BJ (cell line): ENCODE measurements around the gene TRIM65. TPM values are rescaled to one million over a fixed set of nuclear protein-coding genes. Genes with fewer than 3 reads are reported as not detected.
A peak's percentile ranks its signal among the peaks of the same experiment; 100 is the strongest.

Experiments
- CTCF ChIA-PET: fragments of 350-600 bp; formaldehyde crosslinking; extraction: SDS; loops from one replicate; lab custom pipeline; 2021; ENCODE audit warnings: antibody characterized with exemption, inconsistent platforms; lab: Yijun Ruan, JAX
- POLR2A ChIA-PET: fragments of 300-600 bp; sonication (Branson Sonifier 250); formaldehyde crosslinking; extraction: SDS; loops from one replicate; lab custom pipeline; 2021; ENCODE audit warnings: antibody characterized with exemption; lab: Charles Lee
- DNase-seq: peaks from one replicate; pipeline ENCODE4 v3.0.0-alpha.2; 2011; ENCODE audit warnings: low read depth
- H3K27me3 ChIP-seq: 2 replicates; pipeline ENCODE4 v1.6.0; 2011; ENCODE audit warnings: low read length; ENCODE audit not compliant: control insufficient read depth, insufficient read depth
- H3K36me3 ChIP-seq: 2 replicates; pipeline ENCODE4 v1.5.1; 2011; ENCODE audit warnings: low read length; ENCODE audit not compliant: control insufficient read depth, insufficient read depth
- H3K4me3 ChIP-seq: 2 replicates; pipeline ENCODE4 v1.5.1; 2011; ENCODE audit warnings: low read depth, mild to moderate bottlenecking, control low read depth, low read length
- polyA plus RNA-seq: library from polyadenylated mRNA; depleted of rRNA; stranded (reverse); fragments of >200 nt; gene quantifications from 2 replicates; pipeline ENCODE4 v1.2.3, GENCODE V29; 2011
- TF ChIP-seq, protein P1 (sequence below): IDR thresholded peaks from 2 replicates; pipeline ENCODE4 v1.5.1; 2011; ENCODE audit warnings: low read depth, mild to moderate bottlenecking, control low read depth, inconsistent platforms, low read length, moderate library complexity; ENCODE audit not compliant: insufficient read depth

Gene TRIM65
- polyA plus RNA-seq, 1 experiment = 8.6 TPM

DNA sequence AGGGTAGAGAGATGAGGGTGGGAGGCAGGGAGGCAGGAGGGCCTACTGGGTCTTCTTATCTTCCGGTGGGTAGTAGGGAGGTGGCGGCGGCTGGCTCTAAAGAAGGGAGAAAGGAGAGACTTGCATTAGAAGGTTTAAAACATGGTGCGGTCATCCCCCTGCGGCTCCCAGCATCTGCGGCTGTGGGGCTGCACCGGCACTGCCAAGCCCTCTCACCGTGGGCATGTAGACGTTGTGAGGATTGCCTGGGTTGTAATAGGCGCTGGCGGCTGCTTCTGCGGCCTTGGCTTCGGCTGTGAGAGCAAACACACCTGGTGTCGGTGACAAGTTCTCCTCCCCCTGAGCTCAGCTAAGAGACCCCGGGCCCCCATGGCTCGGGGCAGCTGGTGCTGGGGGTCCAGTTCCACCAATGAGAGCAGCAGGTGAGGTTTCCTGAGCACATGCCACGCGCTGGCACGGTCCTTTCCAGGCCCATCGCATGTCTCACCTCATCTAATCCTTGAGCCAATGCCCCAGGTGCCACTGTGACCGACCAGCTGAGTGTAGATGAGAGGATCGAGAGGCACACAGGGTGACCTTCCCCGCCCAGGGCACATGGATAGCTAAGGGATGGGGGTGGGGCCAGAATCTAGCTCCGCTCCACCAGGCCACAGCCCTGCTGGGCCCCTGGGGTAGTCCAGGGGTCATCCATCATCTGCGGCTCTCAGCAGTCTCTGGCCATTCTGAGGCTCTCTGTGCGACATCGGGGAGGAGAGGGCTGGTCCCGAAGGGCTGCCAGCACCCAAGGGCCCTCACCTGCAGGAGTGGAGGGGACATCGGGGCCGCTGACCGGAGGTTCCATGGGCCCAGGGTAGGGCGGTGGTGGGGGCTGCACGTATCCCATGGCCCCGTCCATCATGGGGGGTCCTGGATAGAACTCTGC lies 49.8 kb downstream of the TRIM65 start:
- H3K27me3 ChIP-seq = no peaks in the 10 kb centered on the region
- CTCF ChIA-PET = interaction anchor here (0.6 to 3.6 kb wide), 13 partner anchors 8 to 153 kb away, joined by 3 to 20 read pairs (median 6); partner anchors contain the start of genes GALK1, TRIM65 and WBP2
- POLR2A ChIA-PET = no interaction called here
- TF ChIP-seq, protein P1, sequence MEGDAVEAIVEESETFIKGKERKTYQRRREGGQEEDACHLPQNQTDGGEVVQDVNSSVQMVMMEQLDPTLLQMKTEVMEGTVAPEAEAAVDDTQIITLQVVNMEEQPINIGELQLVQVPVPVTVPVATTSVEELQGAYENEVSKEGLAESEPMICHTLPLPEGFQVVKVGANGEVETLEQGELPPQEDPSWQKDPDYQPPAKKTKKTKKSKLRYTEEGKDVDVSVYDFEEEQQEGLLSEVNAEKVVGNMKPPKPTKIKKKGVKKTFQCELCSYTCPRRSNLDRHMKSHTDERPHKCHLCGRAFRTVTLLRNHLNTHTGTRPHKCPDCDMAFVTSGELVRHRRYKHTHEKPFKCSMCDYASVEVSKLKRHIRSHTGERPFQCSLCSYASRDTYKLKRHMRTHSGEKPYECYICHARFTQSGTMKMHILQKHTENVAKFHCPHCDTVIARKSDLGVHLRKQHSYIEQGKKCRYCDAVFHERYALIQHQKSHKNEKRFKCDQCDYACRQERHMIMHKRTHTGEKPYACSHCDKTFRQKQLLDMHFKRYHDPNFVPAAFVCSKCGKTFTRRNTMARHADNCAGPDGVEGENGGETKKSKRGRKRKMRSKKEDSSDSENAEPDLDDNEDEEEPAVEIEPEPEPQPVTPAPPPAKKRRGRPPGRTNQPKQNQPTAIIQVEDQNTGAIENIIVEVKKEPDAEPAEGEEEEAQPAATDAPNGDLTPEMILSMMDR = no peak
- H3K4me3 ChIP-seq = no peak overlapping the region
- no peak for DNase-seq
- H3K36me3 ChIP-seq = peaks cover 29% of the 10 kb centered on the region

DNA sequence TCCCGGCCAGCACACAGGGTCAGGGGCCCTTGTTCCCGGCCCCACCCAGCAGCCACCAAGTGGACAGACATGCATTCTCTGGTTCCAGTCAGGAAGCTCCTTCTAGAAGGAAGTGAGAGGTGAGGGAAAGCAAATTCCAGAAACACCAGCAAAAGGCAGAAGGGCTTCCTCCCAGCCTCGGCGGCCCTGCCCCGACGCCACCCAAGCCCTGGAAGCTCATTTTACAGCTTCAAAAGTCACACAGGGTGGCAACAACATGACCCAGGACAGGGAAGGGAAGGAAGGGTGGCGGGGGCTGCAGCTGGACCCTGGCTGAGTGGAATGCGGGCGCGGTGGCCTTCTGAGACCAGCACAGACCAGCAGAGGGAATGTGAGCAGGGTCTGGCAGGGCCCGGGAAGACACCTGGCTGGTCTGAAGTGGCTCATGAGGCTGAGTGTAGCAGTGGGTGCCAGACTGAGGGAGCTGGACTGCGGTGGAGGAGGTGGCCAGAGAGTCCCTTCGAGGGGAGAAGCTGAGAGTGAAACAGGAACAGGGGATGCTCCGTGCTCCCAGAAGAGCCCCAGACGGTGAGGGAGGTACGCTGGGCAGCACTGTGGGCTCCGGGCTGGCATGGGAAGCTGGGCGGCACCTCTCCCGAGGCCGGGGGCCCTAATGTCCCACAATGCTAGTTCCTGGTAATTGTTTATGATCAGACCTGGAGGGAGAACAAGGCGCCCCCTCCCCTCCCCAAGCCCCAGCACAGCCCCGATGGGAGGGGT lies 50.6 kb downstream of the TRIM65 start:
- Histone ChIP-seq H3K36me3 (peaks cover 25% of the 10 kb centered on the region), H3K4me3 (no peak overlapping the region), H3K27me3 (no peaks in the 10 kb centered on the region)
- TF ChIP-seq, protein P1 = no peak
- DNase-seq = no peak
- CTCF ChIA-PET = interaction anchor here (0.6 to 3.6 kb wide), 15 partner anchors 9 to 92 kb away, joined by 3 to 20 read pairs (median 4); partner anchors contain the start of genes GALK1, TRIM65 and WBP2
- POLR2A ChIA-PET = no interaction called here

DNA sequence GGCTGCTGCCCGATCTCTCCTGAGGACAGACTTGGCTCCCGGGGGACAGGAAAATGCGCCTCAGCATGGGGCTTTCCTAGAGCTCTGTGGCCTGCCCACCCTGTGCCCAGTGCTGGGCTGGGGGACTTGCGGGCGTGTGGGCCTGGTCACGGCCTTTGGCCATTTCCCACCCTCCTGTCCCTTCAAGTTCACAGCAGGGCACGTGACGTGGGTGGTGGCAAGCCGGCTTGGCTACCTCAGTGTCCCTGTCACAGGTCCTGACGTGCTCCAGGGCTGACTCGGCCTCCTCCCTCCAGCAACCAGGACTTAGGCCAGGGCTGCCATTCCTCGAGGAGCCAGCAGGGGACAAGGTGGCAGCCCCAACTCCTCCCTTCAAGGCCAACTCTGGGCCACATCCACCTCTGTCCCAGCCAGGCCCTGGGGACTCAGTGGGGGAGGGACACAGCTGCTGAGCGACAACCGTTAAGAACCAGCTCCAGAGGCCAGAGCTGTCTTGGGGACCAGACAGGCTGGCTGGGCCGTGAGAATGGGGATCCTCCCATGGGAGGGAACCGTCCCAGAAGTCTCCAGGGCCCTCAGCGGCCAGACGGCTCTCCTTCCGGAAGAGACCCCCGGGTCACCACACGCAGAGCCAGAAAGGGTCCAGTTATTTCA lies 51.6 kb downstream of the TRIM65 start:
- ChIA-PET POLR2A (no interaction called here), CTCF (interaction anchor here (0.7 to 3.6 kb wide), 15 partner anchors 8 to 91 kb away, joined by 3 to 20 read pairs (median 4); partner anchors contain the start of genes GALK1, TRIM65 and WBP2)
- Histone ChIP-seq H3K36me3 (peaks cover 22% of the 10 kb centered on the region), H3K4me3 (no peak overlapping the region), H3K27me3 (no peaks in the 10 kb centered on the region)
- DNase-seq = no peak
- TF ChIP-seq, protein P1 = peak; percentile 77

DNA sequence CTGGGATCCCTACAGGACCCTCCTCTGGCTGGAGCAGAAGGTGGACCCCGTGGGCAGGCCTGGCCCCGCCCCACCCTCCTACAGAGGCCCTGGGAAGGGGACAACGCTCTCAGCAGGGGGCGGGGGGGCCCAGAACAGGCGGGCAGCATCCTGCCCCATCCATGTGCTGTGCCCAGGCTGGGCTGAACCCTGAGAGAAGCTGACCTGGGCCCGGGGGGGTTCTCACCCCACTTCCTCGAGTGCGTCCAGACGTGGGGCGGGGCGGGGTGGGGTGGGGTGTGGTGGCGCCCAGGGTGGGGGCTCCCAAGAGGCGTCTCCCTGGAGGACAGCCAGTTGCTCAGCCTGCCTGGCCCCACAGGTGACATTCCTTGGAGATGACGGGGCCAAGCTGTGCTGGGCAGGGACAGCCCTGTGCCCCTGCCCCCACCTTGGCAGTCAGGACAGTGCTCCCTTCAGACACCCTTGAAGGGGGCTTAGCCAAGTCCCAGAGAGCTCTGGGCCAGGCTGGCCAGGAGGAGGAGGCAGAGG lies 52.2 kb downstream of the TRIM65 start:
- POLR2A ChIA-PET = interaction anchor here (1.2 kb wide), 1 partner anchor 11 kb away, joined by 14 read pairs; the partner anchor contains the start of gene WBP2
- CTCF ChIA-PET = interaction anchor here (0.7 to 3.6 kb wide), 11 partner anchors 8 to 91 kb away, joined by 3 to 19 read pairs (median 5); partner anchors contain the start of genes GALK1 and WBP2
- Histone ChIP-seq H3K4me3 (no peak overlapping the region), H3K27me3 (no peaks in the 10 kb centered on the region), H3K36me3 (peaks cover 22% of the 10 kb centered on the region)
- TF ChIP-seq, protein P1 = no peak
- DNase-seq = no peak
